ENCODE data around the gene AK4. TPM values are rescaled to one million over a fixed set of nuclear protein-coding genes. Genes with fewer than 3 reads are reported as not detected.

AK4 gene
- total RNA-seq, 2 experiments from 2014 or later, result 0.08 to 0.14 TPM

DNA sequence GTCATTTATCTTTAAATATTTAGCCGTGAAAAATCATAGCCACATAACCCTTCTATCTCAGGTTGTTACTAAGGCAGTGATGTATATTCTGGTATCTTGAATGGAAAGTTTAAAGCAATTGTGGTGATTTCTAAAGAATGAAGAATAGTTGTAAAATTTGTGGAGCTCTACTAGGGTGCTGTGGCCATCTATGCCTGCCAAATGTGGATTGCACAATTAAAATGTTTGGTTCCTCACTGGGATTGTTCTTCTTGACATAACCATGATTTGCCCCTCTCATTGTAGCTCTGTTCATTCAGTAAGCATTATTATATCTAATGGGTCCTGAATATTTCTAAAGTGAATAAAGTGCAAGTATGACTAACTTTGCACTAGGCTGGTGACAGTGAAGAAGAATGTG, 50.1 kb downstream of the AK4 start:
- CTCF ChIA-PET, result no interaction called here
- Mint-ChIP-seq H3K4me1 (ENCODE audit: low read depth) (no peaks in the 10 kb centered on the region), H3K27me3 (peaks cover 8% of the 10 kb centered on the region), H3K27ac (no peak overlapping the region), H3K9me3 (no peaks in the 10 kb centered on the region), H3K4me3 (no peak overlapping the region), H3K36me3 (ENCODE audit: low read depth) (no peaks in the 10 kb centered on the region)
- H3K36me3 ChIP-seq (ENCODE audit: insufficient read depth, low read length), result no peaks in the 10 kb centered on the region
- intact Hi-C loops (cut with DNase I, micrococcal nuclease), result no loop called here
- no peaks in the 10 kb centered on the region for H3K9me3 ChIP-seq (ENCODE audit: control insufficient read depth in 1 of 2, insufficient read depth in 1 of 2, low read length in 2 of 2)
- no peak for TF ChIP-seq CTCF (IDR thresholded peaks at IDR 0.05)
- H3K4me1 ChIP-seq (ENCODE audit: insufficient read depth, low read length), result no peaks in the 10 kb centered on the region
- DNase-seq, result no peak
- POLR2A ChIA-PET, result no interaction called here
- no peak for ATAC-seq (ENCODE audit: poor library complexity)
- H3K27me3 ChIP-seq (ENCODE audit: control insufficient read depth in 1 of 2, insufficient read depth in 2 of 2, low read length in 2 of 2), result no peaks in the 10 kb centered on the region
- H3K27ac ChIP-seq (ENCODE audit: low read depth in 1 of 2, low read length in 2 of 2), result no peak overlapping the region
- no peak overlapping the region for H3K4me3 ChIP-seq (ENCODE audit: low read length)

GRCh38 chr1:65200411-65200810, 52.4 kb downstream of the AK4 start:
- ChIA-PET POLR2A (no interaction called here), CTCF (no interaction called here)
- Histone ChIP-seq H3K4me1 (ENCODE audit: insufficient read depth, low read length) (no peaks in the 10 kb centered on the region), H3K27me3 (ENCODE audit: control insufficient read depth in 1 of 2, insufficient read depth in 2 of 2, low read length in 2 of 2) (no peaks in the 10 kb centered on the region), H3K36me3 (ENCODE audit: insufficient read depth, low read length) (no peaks in the 10 kb centered on the region), H3K9me3 (ENCODE audit: control insufficient read depth in 1 of 2, insufficient read depth in 1 of 2, low read length in 2 of 2) (no peaks in the 10 kb centered on the region), H3K27ac (ENCODE audit: low read depth in 1 of 2, low read length in 2 of 2) (no peak overlapping the region), H3K4me3 (ENCODE audit: low read length) (no peak overlapping the region)
- no peak for TF ChIP-seq CTCF (IDR thresholded peaks at IDR 0.05)
- H3K9me3 Mint-ChIP-seq, result no peaks in the 10 kb centered on the region
- H3K27me3 Mint-ChIP-seq, result peaks cover 8% of the 10 kb centered on the region
- H3K4me3 Mint-ChIP-seq, result no peak overlapping the region
- H3K4me1 Mint-ChIP-seq (ENCODE audit: low read depth), result no peaks in the 10 kb centered on the region
- DNase-seq, result no peak
- H3K36me3 Mint-ChIP-seq (ENCODE audit: low read depth), result no peaks in the 10 kb centered on the region
- ATAC-seq (ENCODE audit: poor library complexity), result no peak
- no peak overlapping the region for H3K27ac Mint-ChIP-seq
- intact Hi-C loops (cut with DNase I, micrococcal nuclease), result no loop called here

DNA sequence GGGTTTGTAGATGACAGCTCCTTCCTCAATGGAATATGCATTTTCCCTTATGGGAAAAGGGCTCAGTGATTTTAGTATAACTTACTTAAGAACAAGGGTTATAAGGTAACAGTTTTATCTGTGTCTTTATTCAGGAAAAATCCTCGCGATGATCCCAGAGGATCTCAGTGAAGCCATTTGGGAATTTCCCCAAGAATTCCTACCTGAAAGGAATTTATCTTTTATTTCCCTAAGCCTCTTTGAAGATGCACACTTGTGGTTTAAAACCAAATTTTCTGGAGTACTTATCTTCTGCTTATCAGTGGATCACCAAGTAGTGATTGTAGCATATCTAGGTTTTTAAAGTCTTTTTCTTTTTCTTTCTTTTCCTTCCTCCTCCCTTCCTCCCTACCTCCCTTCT, 58.8 kb downstream of the AK4 start:
- no peaks in the 10 kb centered on the region for H3K4me1 Mint-ChIP-seq (ENCODE audit: low read depth)
- POLR2A ChIA-PET, result no interaction called here
- Histone ChIP-seq H3K4me1 (ENCODE audit: insufficient read depth, low read length) (no peaks in the 10 kb centered on the region), H3K36me3 (ENCODE audit: insufficient read depth, low read length) (no peaks in the 10 kb centered on the region), H3K9me3 (ENCODE audit: control insufficient read depth in 1 of 2, insufficient read depth in 1 of 2, low read length in 2 of 2) (no peaks in the 10 kb centered on the region), H3K27me3 (ENCODE audit: control insufficient read depth in 1 of 2, insufficient read depth in 2 of 2, low read length in 2 of 2) (no peaks in the 10 kb centered on the region), H3K27ac (ENCODE audit: low read depth in 1 of 2, low read length in 2 of 2) (no peak overlapping the region), H3K4me3 (ENCODE audit: low read length) (no peak overlapping the region)
- TF ChIP-seq CTCF (IDR thresholded peaks at IDR 0.05), result no peak
- no peak overlapping the region for H3K27ac Mint-ChIP-seq
- intact Hi-C loops (cut with DNase I, micrococcal nuclease), result loop anchor here in 1 of 2 experiments (5.0 kb wide), 1 partner anchor 145 kb away; no protein-coding TSS in a partner anchor
- ATAC-seq (ENCODE audit: poor library complexity) (no peak), DNase-seq (no peak)
- H3K9me3 Mint-ChIP-seq, result no peaks in the 10 kb centered on the region
- no peaks in the 10 kb centered on the region for H3K36me3 Mint-ChIP-seq (ENCODE audit: low read depth)
- CTCF ChIA-PET, result interaction anchor here (0.7 kb wide), 1 partner anchor 454 kb away, joined by 3 read pairs; no protein-coding TSS in a partner anchor
- H3K4me3 Mint-ChIP-seq, result no peak overlapping the region
- H3K27me3 Mint-ChIP-seq, result peaks cover 4% of the 10 kb centered on the region

Measured in CD4-positive, alpha-beta T cell (primary cell).